HUES6 (cell line): ENCODE results near the gene KMT5C.

ENCODE experiments used
- H3K27ac ChIP-seq: 2 replicates; pipeline ENCODE4 v1.7.0; 2013; ENCODE audit warnings: low read depth, mild to moderate bottlenecking, low read length, inconsistent platforms
- H3K27me3 ChIP-seq: 2 replicates; pipeline ENCODE4 v1.6.1; 2013; ENCODE audit warnings: low read length; ENCODE audit not compliant: control insufficient read depth, insufficient read depth
- H3K36me3 ChIP-seq: 2 replicates; pipeline ENCODE4 v1.6.1; 2013; ENCODE audit warnings: low read length; ENCODE audit not compliant: control insufficient read depth, insufficient read depth
- H3K4me1 ChIP-seq: 2 replicates; pipeline ENCODE4 v1.6.1; 2013; ENCODE audit warnings: low read length; ENCODE audit not compliant: control insufficient read depth, insufficient read depth
- H3K4me3 ChIP-seq: 2 replicates; pipeline ENCODE4 v1.5.1; 2013; ENCODE audit warnings: low read depth, low read length
- H3K9ac ChIP-seq: one replicate; pipeline ENCODE4 v1.6.1; 2013; ENCODE audit warnings: mild to moderate bottlenecking, low read length
- H3K9me3 ChIP-seq: 2 replicates; pipeline ENCODE4 v1.6.1; 2013; ENCODE audit warnings: low read depth, low read length; ENCODE audit not compliant: control insufficient read depth, insufficient read depth

Gene KMT5C

DNA sequence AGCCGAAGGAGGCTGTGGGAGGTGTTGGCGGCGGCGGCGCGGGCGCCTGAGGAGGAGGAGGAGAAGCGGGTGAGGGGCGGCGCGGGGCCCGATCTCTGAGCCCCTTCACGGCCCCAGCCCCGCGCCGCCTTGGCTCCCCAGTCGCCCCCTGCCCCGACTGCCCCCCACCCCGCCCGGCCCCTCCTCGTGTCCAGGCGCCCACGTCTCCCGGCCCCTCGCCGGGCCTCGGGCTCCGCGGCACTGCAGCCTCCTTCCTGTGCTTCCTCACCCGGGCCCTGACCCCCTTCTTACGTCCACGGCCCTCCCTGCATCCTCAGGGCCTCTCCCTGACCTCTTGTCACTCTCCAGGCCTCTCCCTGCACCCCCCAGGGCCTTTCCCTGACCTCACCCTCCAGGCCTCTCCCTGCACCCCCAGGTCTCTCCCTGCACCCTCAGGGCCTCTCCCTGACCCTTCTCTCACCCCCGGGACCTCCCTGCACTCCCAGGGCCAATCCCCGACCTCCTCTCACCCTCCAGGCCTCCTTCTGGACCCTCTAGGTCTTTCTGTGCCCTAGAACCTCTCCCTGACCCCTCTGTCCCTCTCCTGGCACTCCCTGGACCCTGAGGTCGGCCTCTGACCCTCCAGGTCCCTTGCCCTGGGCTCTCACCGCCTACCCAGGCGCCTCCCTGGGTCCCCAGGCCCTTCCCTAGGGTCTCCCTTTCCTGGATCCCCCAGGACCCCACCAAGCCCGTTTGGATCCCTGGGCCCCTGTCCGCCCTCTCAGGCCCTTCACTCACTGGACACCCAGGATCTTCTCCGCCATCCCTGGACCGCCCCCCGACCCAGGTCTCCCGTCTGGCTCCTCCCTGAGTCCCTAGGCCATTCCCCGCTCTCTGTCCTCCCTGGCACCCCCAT lies 460 bp downstream of the KMT5C start:
- Histone ChIP-seq H3K9me3 (no peaks in the 10 kb centered on the region), H3K27me3 (no peaks in the 10 kb centered on the region), H3K4me3 (peak overlapping the region; percentile 97), H3K4me1 (peaks cover 16% of the 10 kb centered on the region), H3K36me3 (peaks cover 30% of the 10 kb centered on the region), H3K27ac (peak overlapping the region; percentile 78; the same call in 1 of the 2 replicates), H3K9ac (peak overlapping the region; percentile 79)

DNA sequence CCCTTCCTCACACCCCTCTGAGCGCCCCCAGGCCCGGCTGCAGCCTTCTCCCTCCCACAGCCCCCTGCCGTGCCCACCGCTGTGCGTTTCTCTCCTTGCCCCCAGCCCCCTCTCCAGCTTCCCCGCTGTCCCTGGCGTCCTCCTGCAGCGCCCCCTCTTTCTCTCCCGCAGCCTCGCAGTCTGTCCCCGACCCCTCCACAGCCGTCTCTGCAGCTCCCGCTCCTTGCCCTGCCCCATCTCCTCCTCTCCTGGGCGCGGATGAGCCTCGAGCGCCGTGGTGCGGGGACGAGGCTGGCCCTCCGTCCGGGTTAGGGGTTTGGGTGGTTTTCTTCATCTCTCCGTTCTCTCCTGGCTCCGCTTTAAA lies 1.1 kb downstream of the KMT5C start:
- Histone ChIP-seq H3K27me3 (no peaks in the 10 kb centered on the region), H3K9ac (peak overlapping the region; percentile 79), H3K4me3 (peak overlapping the region; percentile 97), H3K9me3 (no peaks in the 10 kb centered on the region), H3K36me3 (peaks cover 36% of the 10 kb centered on the region), H3K4me1 (peaks cover 22% of the 10 kb centered on the region), H3K27ac (peak overlapping the region; percentile 78; the same call in 1 of the 2 replicates)

DNA sequence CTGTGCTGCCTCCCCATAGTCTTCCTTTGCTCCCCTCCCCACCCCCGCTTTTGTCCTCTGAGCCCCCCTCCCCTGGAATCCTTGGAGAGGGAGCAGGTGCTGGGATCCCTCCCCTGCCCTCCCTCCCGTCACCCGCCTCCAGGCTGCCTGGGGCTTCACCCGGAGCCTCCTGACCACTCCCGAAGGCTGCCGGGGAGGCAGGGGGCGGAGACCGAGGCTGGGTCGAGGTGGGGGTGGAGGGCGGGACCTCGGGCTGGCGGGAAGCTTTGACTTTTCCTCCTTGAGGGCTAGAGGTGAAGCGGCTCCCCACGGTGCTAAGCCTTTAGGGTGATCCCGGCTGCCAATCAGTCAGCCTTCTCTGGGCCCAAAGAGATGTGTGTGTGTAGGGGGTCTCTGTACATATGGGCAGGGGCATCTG lies 1.5 kb downstream of the KMT5C start:
- Histone ChIP-seq H3K36me3 (peaks cover 40% of the 10 kb centered on the region), H3K27ac (peak overlapping the region; percentile 78; the same call in 1 of the 2 replicates), H3K4me1 (peaks cover 26% of the 10 kb centered on the region), H3K9me3 (no peaks in the 10 kb centered on the region), H3K4me3 (peak overlapping the region; percentile 97), H3K9ac (peak overlapping the region; percentile 21), H3K27me3 (no peaks in the 10 kb centered on the region)

DNA sequence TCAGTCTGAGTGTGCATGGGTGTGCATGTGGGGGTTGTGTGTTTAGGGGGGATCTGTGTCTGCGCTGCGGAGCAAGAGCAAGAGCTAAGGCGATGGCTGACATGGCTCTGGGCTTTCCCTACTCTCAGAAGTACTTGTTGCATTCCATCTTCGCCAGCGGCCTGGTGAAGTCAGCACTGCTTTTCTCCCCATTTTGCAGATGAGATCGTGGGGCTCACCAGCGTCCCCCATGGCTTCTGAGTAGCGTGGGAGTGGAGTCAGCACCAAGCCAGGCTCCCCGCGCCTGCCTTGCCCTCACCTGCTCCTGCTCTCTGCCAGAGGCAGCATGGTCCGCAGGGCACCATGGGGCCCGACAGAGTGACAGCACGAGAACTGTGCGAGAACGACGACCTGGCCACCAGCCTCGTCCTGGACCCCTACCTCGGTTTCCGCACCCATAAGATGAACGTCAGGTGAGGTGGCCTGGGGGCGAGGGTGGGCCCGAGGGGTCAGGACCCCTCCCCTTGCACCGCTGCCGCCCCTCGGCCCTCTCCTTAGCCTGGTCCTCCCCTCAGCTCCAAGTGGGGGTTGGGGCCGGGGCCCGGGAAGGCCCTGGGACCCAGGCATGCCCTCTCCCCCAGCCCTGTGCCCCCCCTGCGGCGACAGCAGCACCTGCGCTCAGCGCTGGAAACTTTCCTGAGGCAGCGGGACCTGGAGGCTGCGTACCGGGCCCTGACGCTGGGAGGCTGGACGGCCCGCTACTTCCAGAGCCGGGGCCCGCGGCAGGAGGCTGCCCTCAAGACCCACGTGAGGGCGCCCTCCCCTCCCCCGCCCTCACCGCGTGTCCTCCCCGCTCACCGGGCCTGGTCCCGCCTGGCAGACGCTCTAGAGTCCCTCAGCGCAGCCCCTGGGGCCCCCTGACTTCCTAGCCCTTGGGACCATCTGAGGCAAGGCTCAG lies 2.2 kb downstream of the KMT5C start:
- Histone ChIP-seq H3K27me3 (no peaks in the 10 kb centered on the region), H3K4me1 (peaks cover 29% of the 10 kb centered on the region), H3K9ac (peak overlapping the region; percentile 21), H3K36me3 (peaks cover 45% of the 10 kb centered on the region), H3K4me3 (peak overlapping the region; percentile 48), H3K9me3 (no peaks in the 10 kb centered on the region), H3K27ac (no peak overlapping the region)

DNA sequence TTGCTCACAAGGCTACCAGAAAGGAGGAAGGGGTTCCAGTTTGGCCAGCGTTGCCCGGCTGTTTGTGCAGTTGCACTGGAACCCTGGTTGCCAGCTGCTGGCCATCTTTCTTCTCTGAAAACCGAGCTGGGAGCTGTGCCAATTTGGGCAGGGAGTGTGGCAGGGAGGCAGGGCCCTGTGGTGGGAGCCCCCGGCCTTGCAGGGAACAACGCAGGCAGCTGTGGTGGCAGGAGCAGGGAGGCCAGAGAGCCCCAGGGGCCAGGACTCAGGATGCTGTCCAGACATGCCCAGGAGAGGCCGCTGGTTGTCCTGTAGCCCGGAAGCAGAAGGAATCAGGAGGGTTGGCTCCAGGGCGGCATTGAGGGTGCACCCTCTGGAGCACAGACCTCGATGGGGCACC lies 4.8 kb downstream of the KMT5C start:
- Histone ChIP-seq H3K4me1 (peaks cover 39% of the 10 kb centered on the region), H3K27me3 (no peaks in the 10 kb centered on the region), H3K36me3 (peaks cover 48% of the 10 kb centered on the region), H3K27ac (no peak overlapping the region), H3K4me3 (no peak overlapping the region), H3K9ac (no peak overlapping the region), H3K9me3 (no peaks in the 10 kb centered on the region)

DNA sequence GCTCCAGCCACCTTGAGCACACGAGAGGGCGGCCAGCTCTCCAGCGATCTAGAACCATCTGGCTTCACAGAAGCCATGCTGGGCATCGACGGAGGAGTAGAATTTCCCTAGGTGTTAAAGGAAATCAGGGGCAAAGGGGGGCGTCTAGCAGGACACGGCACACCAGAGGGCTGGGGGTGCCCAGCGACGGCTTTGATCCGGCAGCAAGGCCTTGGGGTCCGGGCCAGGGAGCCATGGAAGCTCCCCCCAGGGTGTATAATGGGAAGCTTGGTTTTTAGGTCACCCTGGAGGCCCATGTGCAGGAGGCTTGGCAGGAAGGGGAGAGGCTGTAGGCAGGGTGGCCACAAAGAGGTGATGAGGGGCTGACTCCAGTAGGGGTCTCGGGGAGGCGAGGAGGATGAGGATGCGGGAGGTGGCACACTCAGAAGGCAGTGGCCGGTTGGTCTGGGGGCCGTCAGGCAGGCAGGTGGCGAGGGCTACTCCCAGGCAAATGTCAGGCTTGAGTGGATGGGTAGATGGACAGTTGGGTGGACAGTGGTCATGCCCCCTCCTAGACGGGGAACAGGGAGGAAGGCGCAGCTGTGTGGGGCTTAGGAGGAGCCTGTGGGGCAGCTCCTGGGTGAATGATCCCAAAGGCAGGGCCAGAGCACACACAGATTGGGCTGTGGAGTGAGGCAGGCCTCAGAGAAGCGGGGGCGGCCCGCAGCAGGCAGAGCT lies 5.6 kb downstream of the KMT5C start:
- Histone ChIP-seq H3K9ac (peak overlapping the region; percentile 15), H3K27ac (no peak overlapping the region), H3K9me3 (no peaks in the 10 kb centered on the region), H3K27me3 (no peaks in the 10 kb centered on the region), H3K4me3 (no peak overlapping the region), H3K4me1 (peaks cover 44% of the 10 kb centered on the region), H3K36me3 (peaks cover 48% of the 10 kb centered on the region)

DNA sequence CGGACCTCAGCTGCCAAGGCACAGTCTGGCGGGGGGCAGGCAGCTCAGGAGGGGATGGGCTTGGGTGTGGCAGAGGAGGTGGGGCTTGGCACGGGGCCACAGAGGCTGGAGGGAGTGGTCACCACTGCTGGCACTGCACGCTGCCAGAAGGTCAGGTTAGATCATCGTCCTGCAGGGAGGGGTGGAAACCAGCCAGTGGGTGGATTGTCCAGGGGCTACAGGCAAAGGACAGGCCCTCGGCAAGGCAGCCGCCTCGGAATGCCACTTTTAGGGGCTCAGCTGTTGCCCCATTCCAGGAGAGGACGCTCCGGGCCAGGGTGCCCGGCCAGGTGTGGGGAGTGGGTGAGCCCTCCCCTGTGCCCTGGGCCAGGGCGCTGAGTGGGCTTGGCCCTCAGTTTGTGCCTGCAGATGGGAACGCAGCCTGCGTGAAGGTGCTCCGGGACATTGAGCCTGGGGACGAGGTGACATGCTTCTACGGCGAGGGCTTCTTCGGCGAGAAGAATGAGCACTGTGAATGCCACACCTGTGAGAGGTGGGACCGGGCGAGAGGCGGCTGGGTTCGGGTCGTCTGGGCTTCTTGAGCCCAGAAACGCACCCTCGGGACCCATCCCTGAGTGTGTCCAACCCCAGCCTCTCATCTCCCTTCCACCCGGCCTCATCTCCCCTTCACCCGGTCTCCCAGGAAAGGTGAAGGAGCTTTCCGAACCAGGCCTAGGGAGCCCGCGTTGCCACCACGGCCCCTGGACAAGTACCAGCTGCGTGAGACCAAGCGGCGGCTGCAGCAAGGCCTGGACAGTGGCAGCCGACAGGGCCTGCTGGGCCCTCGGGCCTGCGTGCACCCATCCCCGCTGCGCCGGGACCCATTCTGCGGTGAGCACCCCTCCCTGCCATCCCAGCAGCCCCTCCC lies 6.4 kb downstream of the KMT5C start:
- H3K36me3 ChIP-seq: peaks cover 48% of the 10 kb centered on the region
- no peak overlapping the region for H3K4me3 ChIP-seq
- H3K27ac ChIP-seq: no peak overlapping the region
- peaks cover 7% of the 10 kb centered on the region for H3K27me3 ChIP-seq
- H3K4me1 ChIP-seq: peaks cover 46% of the 10 kb centered on the region
- no peaks in the 10 kb centered on the region for H3K9me3 ChIP-seq
- no peak overlapping the region for H3K9ac ChIP-seq

DNA sequence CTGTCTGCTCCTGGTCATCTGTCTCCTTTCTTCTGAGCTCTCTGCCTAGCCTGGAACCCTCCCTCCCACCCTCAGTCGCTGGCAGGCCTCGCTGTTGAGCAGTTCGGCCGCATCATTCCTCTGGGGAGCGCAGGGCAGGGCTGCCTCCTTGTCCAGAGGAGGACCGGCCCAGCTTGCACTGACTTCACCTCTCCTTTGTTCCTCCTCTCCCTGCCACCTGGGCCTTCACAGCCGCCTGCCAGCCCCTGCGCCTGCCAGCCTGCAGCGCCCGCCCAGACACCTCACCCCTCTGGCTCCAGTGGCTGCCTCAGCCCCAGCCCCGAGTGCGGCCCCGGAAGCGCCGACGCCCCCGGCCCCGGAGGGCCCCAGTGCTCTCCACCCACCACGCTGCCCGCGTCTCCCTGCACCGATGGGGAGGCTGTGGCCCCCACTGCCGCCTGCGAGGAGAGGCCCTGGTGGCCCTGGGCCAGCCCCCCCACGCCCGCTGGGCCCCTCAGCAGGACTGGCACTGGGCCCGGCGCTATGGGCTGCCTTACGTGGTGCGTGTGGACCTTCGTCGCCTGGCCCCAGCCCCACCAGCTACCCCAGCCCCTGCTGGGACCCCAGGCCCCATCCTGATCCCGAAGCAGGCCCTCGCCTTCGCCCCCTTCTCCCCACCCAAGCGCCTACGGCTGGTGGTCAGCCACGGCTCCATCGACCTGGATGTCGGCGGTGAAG lies 7.2 kb downstream of the KMT5C start:
- H3K9ac ChIP-seq: no peak overlapping the region
- H3K4me1 ChIP-seq: peaks cover 40% of the 10 kb centered on the region
- no peak overlapping the region for H3K27ac ChIP-seq
- peaks cover 46% of the 10 kb centered on the region for H3K36me3 ChIP-seq
- H3K9me3 ChIP-seq: no peaks in the 10 kb centered on the region
- no peak overlapping the region for H3K4me3 ChIP-seq
- peaks cover 15% of the 10 kb centered on the region for H3K27me3 ChIP-seq

DNA sequence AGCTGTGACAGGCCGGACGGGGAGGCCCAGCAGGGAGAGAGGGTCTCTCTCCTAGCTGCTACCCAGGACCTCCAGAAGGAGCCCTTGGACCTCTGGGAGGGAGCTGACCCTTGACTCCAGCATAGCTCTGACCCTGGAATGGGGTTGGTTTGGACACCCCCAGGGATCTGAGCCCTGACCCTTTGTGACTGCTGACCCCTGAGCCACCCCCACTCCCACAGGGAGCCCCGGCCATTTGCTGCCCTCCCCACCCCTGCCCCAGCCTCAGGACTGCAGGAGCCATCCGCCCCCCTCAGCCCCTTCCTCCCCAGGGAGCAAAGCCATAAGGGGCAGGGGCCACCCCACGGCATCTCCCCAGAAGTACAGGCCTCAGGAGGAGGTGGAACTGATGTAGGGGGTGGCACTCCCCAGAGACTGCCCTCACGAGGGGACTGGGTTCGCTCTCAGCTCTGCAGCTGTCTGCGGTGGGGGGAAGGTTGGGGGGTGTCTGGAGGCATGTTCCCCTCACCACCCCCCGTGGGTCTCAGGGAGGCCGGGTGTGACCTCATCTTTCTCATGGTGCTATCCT lies 7.8 kb downstream of the KMT5C start:
- Histone ChIP-seq H3K9ac (no peak overlapping the region), H3K4me1 (peaks cover 44% of the 10 kb centered on the region), H3K27me3 (peaks cover 21% of the 10 kb centered on the region), H3K4me3 (no peak overlapping the region), H3K36me3 (peaks cover 41% of the 10 kb centered on the region), H3K9me3 (no peaks in the 10 kb centered on the region), H3K27ac (no peak overlapping the region)
